Measurements from ENCODE around the gene KRT20. TPM values are rescaled to one million over a fixed set of nuclear protein-coding genes. Genes with fewer than 3 reads are reported as not detected.

KRT20 gene
- total RNA-seq = not detected in 2 replicates

DNA sequence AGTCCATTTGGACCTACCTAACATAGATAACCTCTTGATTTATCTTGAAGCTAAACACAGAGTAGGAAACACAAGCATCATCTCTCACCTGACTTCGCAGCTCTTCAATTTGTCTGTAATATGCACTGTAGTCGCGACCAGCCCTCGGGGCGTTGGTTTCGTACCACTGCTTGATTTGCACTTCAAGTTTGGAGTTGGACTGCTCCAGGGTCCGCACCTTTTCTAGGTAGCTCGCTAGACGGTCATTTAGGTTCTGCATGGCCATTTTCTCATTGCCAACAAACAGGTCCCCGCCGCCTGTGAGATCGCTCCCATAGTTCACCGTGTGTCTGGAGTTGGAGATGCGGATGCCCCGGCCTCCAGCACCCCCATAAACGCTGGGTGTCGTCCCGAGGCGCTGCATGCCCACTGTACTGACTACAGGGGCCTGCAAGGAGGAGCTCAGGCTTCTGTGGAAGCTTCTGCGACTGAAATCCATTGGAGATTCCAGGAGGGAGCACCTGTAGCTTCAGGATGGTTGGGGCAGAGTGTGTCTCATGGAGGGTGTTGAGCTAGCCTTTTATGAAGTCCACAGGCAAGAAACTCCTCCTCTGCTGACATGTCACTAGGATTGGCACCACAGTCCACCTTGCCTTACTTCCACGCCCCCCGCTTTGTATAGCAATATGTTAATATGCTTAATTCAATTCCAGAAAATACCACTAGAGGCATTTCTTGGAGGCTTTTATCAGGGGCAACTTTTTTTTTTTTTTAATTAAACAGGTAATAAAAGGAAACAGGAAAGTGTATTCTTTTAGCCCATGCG, at the start of gene KRT20:
KRT20 (minus strand) TSS at position 535 of the 805 bp plus-strand sequence; CDS start at position 478, 57 bp downstream.

GRCh38 chr17:40866838-40867237, 18.2 kb downstream of the KRT20 start, which contains the start of gene KRT12:
TSS of gene KRT12 (minus strand) at chr17:40867223. CDS start at chr17:40867186, 37 bp downstream.

Other genes with a start within 250 kb of the KRT20 start
- 53.6 and 90.5 TPM in 2 replicates for gene SMARCE1, start 237.4 kb downstream of the KRT20 start, total RNA-seq
- gene KRT222, start 220.1 kb downstream of the KRT20 start, total RNA-seq = under 0.01 TPM in 1 of 2 replicates, not detected in the other
- not detected in 2 replicates for gene KRT24, start 181.5 kb downstream of the KRT20 start, total RNA-seq
- not detected in 2 replicates for gene KRT25, start 129.9 kb downstream of the KRT20 start, total RNA-seq
- not detected in 2 replicates for gene KRT26, start 113.0 kb downstream of the KRT20 start, total RNA-seq
- gene KRT27, start 102.7 kb downstream of the KRT20 start, total RNA-seq = not detected in 2 replicates
- gene KRT28, start 85.3 kb downstream of the KRT20 start, total RNA-seq = not detected in 2 replicates
- gene KRT10, start 62.6 kb downstream of the KRT20 start, total RNA-seq = 3.9 and 8.8 TPM in 2 replicates
- gene KRT12, start 18.0 kb downstream of the KRT20 start, total RNA-seq = not detected in 2 replicates
- gene KRT23, start 52.4 kb upstream of the KRT20 start, total RNA-seq = under 0.01 TPM in 1 of 2 replicates, not detected in the other
- 0.28 TPM in 1 of 2 replicates, not detected in the other for gene KRT39, start 81.7 kb upstream of the KRT20 start, total RNA-seq
- not detected in 2 replicates for gene KRT40, start 99.1 kb upstream of the KRT20 start, total RNA-seq
- gene KRTAP3-3, start 108.9 kb upstream of the KRT20 start, total RNA-seq = not detected in 2 replicates
- not detected in 2 replicates for gene KRTAP3-2, start 114.7 kb upstream of the KRT20 start, total RNA-seq
- gene KRTAP3-1, start 123.9 kb upstream of the KRT20 start, total RNA-seq = not detected in 2 replicates
- 1.9 and 5.1 TPM in 2 replicates for gene KRTAP1-5, start 142.0 kb upstream of the KRT20 start, total RNA-seq
- gene KRTAP1-4, start 145.0 kb upstream of the KRT20 start, total RNA-seq = not detected in 2 replicates
- gene KRTAP1-3, start 149.6 kb upstream of the KRT20 start, total RNA-seq = not detected in 2 replicates
- gene KRTAP1-1, start 156.2 kb upstream of the KRT20 start, total RNA-seq = under 0.01 TPM in 1 of 2 replicates, not detected in the other
- gene KRTAP2-1, start 162.1 kb upstream of the KRT20 start, total RNA-seq = not detected in 2 replicates
- not detected in 2 replicates for gene KRTAP2-2, start 170.0 kb upstream of the KRT20 start, total RNA-seq
- under 0.01 and 0.77 TPM in 2 replicates for gene KRTAP2-3, start 174.9 kb upstream of the KRT20 start, total RNA-seq
- gene KRTAP2-4, start 180.6 kb upstream of the KRT20 start, total RNA-seq = 0.28 TPM in 1 of 2 replicates, not detected in the other
- not detected in 2 replicates for gene KRTAP4-7, start 198.9 kb upstream of the KRT20 start, total RNA-seq
- not detected in 2 replicates for gene KRTAP4-8, start 212.9 kb upstream of the KRT20 start, total RNA-seq
- gene KRTAP4-16, start 217.0 kb upstream of the KRT20 start, total RNA-seq = not detected in 2 replicates
- not detected in 2 replicates for gene KRTAP4-9, start 220.1 kb upstream of the KRT20 start, total RNA-seq
- not detected in 2 replicates for gene KRTAP4-11, start 233.1 kb upstream of the KRT20 start, total RNA-seq
- gene KRTAP4-12, start 238.9 kb upstream of the KRT20 start, total RNA-seq = not detected in 2 replicates